Hematopoietic multipotent progenitor cell treated with erythropoietin and hydrocortisone succinate and interleukin-3 and kit ligand, for 4 days (in vitro differentiated cells): ENCODE data around the gene APOA5.
"Not testable (repeated sequence)": the region's sequence is repeated elsewhere in the genome, so short reads cannot be mapped to it uniquely, and the experiment has no call there.

ENCODE experiments used
- DNase-seq: peaks from one replicate; pipeline ENCODE4 v3.0.0-alpha.2; 2015

APOA5 gene

DNA sequence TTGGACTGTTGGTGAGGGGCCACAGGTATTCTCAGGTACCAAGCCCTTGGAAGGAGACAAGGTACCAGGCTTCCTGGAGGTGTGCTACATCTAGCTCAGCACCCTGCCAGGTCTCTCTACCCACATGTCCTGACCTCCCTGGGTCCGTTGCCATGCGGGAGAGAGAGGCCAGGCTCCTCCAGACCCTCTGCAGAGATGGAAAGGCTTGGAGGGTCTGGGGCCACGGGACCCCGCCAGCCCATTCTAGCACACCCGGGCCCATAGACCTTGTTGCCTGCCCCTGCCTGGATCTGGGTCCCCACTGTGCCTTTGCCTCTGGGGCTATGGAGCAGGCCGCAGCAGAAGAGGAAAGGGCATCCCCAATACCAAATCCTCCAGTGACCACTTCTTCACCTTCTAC lies 35.8 kb upstream of the APOA5 start:
- no peak for DNase-seq

DNA sequence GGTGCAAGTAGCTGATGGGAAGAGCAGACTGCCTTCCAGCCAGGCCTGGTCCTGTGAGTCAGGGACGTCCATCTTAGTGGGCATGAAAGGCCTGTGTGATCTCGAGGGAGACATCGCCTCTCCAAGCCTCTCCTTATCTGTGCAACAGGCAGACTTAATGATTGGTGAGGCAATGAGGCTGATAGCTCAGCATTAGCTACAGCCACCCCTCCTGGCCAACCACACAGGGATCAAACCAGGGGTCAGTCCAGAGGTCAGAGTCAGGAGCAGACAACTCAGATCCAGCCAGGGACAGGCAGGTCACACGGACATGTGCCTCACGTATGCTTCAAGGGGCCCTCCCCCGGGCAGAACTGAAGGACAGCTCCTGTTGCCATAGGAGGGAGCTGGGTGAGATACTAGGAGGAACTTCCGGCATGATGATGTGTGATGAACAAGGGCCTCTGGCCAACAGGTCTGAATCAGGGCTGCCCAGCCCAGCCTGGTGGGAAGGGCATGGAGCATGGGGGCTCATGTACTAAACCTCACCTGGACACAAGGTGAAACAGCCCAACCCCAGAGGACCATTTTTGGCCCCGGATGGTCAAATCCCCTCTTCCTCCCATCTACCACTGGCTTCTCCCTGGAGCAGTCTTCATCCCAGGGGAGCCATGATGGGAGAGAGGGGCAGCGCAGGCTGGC lies 35.2 kb upstream of the APOA5 start:
- no peak for DNase-seq

DNA sequence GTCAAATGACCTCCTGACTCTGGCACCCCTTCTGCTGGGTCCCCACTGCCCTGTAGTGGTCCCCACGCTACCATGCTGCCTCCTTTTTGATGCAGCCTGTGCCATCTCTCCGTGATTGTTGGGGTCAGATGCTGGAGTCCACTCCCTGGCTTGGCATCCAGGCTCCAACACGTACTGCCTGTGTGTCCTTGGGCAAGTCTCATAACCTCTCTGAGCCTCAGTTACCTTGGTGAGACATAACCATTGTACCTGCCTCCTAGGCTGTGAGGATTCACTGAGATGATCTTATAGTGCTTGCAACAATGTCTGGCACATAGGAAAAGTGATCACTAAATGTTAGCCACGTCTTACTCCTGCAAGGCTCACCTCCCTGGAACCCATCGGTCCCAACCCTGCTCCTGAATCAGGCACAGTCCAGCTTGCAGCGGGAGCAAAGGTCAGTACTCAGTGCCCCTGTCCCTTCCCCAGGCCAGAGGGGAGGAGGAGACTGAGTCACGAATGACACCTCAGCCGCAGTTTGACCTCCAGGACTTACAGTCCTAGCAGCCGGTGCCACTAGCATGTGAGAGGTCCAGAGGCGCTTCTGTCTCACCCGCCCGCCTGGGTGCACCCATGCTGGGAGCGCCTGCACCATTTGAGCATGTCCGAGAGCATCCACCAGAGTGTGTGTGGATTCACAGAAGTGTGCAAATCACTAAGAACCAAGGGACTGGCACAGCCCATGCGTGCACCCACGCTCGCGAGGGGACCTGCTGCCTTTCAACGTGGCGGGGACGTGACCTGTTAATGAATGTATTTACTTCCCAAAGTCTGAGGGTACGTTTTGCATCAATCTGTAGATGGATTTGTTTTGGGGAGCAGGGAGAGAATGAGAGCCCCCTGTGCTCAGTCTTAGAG lies 34.4 kb upstream of the APOA5 start:
- no peak for DNase-seq

DNA sequence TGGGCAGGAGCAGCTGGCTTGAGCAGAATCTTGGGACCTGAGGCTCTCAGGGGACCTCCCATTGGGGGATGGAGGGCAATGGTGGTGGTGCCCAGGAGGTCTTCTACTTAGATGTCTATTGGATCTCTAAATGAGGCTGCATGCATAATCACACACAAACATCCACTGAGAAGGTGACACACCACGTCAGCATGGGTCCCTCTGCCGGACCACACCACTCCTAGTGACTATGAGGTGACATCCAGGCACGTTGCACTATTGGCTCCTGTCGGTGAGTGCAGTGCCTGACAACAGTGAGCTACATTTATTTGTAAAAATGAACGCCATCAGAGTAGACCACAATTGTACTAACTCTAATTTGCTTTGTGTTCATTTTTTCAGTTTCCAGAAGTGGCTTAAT lies 33.8 kb upstream of the APOA5 start:
- no peak for DNase-seq

DNA sequence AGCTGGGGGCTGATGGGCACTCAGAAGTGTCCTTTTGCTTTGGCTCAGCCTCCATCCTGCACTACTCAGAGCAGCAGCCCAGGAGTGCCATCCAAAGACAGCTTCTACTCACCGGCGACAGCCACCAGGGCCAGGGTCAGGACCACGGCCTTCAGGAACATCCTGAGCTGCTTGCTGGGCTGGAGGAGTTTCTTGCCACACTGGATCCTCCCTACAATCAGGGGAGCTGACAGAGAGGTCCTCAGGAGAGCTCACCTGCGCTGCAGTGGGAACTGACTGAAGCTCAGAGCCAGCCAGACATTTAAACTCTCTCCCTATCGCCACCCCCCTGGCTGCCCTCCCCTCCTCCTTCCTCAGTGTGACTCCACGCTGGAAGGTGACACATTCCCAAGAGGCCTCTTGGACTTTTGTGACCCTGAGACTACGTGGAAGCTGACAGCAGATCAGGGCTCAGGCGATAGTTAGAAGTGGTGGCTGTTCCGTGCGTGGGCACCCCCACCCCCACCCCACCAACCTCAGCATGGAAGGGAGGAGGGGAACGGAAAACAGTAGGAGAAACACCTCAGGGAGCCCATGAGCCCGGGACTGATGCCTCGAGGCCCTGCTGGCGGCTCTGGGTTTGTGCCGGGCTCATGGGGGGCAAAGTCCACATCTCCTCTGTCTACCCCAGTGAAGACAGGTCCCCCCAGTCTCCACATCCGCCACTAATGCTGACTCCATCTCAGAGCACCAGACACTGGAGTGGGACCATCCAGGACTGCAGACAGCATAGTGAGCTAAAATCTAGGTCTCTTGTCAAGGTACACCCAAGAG lies 31.6 kb upstream of the APOA5 start, which contains the start of gene APOA4:
Gene APOA4, minus strand, starts transcription at position 274 of the 813 bp plus-strand sequence. Its CDS starts 113 bp downstream, at position 161.
- DNase-seq, result no peak

DNA sequence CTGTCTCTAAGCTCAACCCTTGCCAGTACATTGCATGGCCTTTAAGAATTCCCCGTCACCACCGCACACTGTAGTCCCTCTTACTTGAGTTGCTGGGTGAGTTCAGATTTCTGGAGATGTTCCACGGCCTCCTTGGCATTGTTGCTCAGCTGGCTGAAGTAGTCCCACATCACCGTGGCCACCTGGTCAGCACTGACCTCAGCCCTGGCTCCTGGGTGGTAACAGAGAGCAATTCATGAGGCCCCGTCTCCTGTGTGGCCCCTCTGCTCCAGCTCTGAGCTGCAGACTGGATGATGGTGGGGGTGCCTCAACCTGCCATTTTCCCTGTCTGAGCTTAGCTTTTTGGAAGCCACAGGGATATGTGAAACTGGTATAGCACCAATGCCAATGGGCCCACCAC lies 30.9 kb upstream of the APOA5 start:
- no peak for DNase-seq

DNA sequence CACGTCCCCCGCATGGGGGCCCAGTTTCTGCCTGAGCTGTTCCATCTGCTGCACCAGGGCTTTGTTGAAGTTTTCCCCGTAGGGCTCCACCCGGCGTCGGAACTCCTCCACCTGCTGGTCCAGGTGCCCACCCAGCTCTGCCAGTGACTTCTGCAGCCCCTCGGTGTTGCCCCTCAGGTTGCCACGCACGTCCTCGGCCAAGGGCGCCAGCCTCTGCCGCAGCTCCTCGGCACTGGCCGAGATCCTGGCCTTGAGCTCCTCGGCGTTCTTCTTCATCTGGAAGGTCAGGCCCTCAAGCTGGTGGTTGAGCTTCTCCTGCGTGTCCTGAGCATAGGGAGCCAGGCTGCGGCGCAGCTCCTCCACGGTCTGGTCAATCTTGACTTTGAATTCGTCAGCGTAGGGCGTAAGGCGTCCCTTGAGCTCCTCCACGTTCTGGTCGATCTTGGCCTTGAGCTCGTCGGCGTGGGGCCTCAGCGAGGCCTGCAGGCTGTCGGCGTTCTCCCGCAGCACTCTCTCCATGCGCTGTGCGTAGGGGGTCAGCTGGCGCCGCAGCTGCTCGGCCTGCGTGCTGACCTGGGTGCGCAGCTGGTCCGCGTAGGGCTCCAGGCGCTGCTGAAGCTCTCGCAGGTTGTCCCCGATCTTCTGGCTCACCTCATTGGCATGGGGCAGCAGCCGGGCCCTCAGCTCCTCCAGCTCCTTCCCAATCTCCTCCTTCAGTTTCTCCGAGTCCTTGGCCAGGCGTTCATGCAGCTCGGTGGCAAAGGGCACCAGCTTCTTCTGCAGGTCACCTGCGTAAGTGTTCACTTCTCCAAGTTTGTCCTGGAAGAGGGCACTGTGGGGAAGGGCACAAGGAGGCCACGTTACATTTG lies 29.6 kb upstream of the APOA5 start:
- no peak for DNase-seq

DNA sequence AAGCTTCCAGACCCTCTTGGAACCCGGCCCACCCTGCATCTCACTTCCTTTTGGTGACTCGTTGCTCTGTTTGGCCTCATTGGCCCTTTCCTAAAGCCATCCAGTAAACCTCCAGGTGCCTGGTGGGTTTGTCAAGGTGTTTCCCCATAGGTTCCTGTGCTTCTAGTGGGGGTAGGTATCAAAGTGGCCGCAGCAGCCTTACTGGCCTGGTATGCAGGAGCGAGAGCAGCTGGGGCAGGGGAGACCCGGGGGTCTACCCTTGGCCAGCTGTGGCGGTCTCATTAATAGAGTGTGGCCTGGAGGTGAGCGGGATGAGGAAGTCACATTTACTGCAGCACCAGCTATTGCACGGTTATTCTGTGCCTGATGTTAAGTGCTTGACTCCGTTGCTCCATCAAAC lies 27.4 kb upstream of the APOA5 start:
- DNase-seq, result no peak

DNA sequence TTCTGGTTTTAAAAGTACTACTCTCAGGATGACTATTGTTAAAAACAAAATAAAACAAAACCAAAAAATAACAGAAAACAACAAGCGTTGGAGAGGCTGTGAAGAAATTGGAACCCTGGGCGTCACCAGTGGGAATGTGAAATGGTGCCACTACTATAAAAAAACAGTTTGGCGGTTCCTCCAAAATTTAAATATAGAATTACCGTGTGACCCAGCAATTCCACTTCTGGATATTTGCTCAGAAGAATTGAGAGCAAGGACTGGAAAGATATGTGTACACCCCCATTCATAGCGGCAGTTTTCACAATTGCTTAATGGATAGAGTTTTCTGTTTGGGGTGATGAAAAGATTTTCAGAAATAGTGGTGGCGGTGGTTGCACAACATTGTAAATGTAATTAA lies 22.8 kb upstream of the APOA5 start:
- DNase-seq, result no peak

DNA sequence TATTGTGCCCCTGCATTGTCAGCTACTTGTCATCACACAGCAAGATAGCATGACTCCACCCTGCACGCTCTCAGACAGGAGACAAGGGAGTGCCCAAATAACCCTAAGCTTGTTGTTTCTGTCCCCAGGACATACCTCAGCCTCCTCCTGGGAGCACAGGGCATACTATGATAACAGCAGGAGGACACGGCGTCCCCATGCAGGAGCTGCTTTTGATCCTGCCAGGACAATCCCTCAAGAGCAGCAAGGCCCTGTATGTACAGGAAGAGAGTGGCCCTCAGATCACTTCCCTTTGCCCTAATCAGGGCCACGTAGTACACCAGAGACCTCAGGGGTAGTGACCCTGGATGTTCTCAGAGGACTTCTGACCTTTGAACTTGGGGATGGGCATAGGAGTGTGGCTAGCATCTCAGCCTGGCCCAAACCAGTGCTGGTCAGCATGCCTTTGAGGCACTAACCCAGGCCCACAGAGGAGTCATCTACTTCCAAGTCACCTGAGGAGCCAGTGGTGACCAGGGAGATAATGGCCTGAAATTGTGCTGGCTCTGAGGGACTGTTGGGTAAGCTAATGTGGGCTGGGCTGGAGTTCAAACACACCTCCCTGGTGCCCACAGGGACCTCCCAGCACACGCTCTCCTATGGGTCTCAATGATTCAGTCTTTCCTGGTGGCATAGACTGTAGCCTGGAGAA lies 22.2 kb upstream of the APOA5 start:
- DNase-seq, result peak; percentile 35

DNA sequence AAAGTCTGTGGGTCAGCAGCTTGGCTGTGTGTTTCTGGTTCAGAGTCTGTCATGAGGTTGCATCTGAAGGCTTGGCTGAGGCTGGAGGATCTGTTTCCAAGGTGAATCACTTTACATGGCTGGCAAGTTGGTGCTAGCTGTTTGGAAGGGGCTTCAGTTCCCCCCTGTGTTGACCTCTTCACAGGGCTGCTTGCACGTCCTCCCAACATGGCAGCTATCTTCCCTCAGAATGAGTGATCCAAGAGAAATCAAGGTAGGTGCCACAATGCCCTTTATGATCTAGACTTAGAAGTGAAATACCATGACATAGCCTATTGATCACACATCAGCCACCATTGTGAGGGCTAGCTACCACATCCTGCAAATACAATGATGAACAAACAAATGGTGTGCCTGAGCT lies 21.5 kb upstream of the APOA5 start:
- DNase-seq, result no peak

DNA sequence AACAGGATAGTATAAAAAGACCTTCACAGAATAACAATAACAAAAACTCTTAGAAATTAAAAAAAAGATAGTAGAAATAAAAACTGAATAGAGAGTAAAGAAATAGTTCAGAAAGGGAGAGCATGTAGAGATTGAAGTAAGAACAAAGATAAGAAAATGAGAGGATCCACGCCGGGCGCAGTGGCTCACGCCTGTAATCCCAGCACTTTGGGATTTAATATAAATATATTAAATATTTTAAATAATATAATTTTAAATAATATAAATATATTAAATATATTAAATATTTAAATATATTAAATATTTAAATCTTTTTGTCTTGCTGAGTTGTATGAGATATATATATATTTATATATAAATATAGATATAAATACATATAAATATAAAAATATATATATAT lies 20.4 kb upstream of the APOA5 start:
- no peak for DNase-seq

DNA sequence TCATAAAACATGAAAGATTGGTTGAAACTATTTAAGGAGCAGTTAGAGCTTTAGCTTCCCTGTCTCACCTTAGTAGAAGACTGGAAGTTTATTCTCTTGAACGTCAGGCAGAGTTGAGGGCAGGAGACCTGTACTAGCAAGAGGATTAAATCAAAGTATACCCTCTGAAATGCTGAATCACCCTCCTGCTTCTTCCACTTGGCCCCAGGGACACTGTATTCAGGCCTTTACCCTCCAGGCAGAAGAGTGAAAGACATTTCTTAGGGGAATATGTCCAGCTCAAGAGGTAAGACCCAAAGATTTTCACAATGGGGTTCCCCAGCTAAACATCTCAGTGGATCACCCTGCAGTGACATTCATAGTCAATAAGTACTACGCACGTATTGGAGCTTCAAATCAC lies 19.5 kb upstream of the APOA5 start:
- DNase-seq, result no peak

DNA sequence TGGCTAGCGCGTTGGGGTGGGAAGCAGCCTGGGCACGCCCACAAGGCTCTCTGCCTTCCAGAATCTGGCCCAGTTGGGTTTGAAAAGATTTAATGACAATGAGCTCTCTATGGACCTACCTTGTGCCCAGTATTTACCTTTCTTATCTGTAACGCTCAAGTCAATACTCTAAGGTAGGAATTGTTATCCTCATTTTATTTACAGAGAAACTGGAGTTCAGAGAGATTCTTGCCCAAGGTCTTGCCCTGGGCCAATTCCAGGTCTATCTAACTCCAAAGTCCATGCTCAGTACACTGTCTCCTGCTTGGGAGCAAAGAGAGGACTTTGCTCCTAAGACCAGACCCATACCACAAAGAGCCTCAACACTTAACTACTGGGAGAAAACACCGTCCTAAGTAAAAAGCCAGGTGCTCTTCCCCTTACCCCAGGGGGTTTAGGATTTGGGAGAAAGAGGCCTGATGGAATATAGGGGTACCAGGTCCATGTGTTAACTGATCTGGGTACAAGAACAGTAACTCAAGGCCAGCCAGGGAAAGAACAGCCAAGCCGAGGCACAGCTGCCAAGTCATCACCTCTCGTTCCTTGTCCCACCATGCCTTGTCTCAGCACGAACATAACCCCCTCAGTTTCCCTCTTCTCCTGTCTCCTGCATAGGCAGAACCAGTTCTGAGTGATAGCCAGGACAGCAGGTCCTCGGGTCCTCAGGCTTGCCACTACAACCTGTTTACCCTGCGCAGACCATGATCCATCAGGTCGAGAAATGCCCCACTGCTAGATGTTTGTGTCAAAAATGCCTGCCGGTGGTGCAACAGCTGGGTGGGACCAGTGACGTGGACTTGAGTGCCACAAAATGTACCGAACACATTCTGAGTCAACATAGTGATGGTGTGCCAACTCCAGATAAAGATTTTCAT lies 16.8 kb upstream of the APOA5 start:
- DNase-seq, result no peak

DNA sequence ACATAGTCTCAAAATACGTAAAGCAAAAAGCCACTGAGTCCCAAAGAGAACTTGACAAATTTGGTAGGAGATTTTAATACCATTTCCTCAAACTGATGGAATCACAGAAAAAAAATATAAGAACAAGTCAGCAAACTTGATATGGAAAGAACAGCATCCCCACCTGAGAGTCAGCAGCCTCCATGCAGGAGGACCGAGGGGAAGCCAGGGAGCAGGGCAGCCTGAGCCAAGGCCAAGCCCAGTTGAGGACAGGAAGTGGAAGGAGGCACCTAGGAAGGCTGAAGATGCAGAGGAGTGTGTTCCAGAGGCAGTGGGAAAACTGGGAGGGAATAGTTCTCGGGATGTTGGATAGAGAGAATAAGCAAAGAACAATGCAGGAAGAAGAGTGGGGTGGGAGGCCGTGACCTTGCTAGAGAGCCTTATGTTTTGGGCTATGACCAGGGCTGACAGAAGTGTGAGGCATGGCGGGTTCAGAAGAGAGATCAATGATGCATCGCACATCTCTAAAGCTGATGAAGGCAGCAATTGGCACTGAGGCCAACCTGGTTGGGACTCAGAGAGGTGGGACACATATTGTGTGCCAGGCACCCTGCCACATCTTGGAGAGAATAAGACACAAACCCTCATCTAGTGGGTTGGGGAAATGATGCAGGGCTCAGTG lies 16.1 kb upstream of the APOA5 start:
- DNase-seq, result no peak

DNA sequence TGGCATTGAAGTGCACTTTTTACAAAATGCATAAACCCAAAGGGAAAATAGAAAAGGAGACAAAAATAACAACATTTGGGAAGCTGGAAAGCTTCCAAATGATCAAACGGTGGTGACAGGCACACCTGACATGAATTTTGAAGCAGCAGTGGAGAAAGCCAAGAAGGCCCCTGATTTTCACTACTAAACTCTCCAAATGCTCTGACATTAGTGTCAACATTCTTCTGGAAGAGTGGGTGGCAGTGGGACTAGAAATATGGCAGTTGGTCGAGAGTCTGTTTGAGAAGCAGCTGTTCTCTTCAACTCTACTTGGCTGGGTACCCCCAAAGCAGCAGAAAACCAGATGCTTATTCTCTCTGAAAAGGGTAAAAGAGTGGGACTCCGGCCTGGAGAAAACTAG lies 12.3 kb upstream of the APOA5 start:
- no peak for DNase-seq

DNA sequence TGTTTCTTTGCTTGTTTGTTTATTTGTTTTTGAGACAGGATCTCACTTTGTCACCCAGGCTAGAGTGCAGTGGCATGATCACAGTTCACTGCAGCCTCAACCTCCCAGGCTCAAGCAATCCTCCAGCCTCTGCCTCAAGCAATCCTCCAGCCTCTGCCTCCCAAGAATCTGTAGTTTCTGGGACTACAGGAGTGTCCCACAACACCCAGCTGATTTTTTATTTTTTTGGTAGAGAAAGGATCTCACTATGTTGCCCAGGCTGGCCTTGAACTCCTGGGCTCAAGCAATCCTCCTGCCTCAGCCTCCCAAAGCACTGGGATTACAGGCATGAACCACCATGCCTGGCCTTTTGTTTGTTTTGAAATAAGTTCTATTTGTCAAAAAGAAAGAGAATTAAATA lies 10.0 kb upstream of the APOA5 start:
- DNase-seq, result not testable (repeated sequence)

DNA sequence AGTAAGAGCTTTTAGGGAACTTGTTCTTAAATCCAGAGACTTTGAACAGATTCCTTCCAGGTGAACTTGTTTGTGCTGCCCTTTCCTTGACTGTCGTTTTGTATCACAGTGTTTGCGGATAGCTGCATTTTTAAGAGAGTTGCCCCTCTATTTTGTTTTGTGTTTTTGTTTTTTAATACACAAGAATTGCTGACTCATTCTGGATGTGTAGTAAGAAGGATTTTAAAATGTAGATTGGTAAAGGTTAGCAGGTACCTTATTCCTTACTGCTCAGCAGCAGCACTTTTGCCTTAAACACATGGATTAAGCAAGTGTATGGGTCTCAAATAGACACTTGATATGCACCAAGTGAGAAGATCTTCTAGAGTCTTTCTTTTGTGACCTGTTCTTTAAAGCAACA lies 8.9 kb upstream of the APOA5 start:
- DNase-seq, result no peak

DNA sequence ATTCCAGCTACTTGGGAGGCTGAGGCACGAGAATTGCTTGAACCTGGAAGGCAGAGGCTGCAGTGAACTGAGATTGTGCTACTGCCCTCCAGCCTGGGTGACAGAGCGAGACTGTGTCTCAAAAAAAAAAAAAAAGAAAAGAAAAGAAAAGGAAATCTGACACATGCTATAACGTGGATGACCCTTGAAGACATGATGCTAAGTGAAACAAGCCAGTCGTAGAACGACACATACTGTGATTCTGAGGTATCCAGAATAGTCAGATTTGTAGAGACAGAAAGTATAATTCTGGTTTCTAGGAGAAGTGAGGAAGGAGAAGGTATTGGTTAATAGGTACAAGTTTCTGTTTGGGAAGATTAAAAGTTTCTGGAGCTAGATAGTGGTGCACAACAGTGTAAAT lies 6.7 kb upstream of the APOA5 start:
- DNase-seq, result no peak

DNA sequence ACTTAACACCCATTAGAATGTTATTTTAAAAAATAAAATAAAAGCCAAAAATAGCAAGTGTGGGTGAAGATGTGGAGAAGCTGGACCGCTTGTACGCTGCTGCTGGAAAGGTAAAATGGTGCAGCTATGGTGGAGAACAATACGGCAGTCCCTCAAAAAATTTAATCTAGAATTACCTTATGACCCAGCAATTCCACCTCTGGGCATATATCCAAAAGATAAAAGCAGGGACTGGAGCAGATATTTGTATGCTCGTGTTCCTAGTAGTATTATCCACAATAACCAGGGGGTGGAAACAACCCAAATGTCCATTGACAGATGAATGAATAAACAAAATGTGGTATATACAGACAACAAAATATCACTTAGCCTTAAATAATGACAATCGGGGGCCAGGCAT lies 6.1 kb upstream of the APOA5 start:
- DNase-seq, result no peak
